Ramos (cell line): ENCODE measurements around the gene KRTAP6-3.

Experiments
- in situ Hi-C: fragments of 300-500 bp; cut with MboI; formaldehyde crosslinking; loops from one replicate; pipeline ENCODE4 v1.14.3; 2022; ENCODE audit warnings: low sequenced_read_pairs; ENCODE audit not compliant: unreplicated experiment

KRTAP6-3 gene

DNA sequence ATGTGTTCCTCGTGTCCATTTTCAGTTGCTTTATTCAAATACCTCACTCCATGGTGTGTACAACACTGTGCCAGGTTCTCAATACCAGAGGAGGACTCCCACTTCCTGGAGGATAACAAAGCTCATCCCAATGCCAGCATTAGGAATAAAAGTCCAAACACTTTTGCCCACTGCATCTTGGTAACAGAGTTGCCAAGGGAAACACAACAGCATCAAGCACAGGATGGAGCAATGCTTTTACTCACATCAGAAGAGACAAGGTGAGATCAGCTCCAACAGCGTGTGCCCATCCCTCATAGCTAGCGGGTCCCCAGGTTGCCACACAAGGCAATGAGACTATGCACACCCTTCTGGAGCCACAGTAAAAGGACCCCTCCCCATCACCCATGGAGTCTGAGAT is 31.1 kb downstream of the KRTAP6-3 start:
- in situ Hi-C loops = no loop called here

DNA sequence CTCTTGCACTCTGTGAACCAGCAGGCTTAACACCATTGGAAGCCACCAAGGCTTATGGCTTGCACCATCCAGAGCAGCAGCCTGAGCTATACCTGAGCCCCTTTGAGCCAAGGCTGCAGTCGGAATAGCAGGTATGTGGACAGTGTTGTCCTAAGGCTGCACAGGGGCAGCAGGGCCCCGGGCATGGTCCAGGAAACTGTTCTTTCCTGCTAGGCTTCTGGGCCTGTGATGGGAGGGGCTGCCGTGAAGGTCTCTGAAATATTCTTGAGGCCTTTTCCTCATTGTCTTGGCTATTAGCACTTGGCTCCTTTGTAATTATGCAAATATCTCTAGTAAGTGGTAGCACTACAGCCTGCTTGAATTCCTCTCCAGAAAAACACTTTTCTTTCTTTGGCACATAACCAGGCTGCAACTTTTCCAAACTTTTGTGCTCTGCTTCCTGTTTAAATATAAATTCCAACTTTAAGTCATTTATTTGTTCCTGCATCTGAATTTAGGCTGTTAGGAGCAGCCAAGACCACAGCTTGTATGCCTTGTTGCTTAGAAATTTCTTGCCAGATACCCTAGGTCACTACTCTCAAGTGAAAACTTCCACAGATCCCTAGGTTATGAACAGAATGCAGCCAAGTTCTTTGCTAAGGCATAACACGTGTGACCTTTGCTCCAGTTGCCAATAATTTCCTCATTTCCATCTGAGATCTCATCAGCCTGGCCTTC is 33.4 kb downstream of the KRTAP6-3 start:
- in situ Hi-C loops = no loop called here

DNA sequence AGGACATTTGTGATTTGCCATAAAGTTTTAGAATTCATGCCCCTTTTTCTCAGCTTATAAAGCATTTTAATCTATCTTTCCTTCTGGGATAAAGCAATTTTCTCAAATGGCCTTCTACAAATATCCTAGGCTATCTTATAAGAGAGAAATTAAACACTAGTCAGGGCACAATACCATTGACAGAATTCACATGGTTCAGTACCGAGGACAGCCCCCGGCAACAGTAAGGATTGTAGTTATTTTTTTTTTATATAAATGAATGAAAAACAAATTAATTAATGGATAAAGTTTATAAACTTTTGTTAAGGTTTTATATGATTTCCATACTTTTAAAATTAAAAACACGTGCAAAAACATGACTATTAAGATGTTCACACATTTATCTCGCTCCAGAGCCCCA is 35.9 kb downstream of the KRTAP6-3 start:
- in situ Hi-C loops = no loop called here

DNA sequence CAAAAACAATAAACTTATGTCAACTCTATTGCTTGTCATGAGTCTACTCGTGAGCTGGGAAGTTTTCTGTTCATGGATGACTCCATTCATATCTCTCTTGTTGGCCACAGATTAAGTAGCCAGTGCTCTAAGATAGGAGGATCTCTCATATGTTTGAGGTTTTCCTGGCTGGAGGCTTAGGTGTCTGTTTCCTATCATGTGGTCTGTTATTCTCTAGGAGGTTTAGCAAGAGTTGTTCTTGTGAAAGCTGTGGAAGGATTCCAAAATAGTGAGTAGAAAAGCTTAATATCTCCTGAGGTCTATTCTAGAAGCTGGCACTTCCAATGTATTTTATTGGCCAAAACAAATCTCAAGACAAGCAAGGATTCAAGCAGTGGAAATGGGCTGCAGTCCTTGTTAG is 37.0 kb downstream of the KRTAP6-3 start:
- in situ Hi-C loops = no loop called here

DNA sequence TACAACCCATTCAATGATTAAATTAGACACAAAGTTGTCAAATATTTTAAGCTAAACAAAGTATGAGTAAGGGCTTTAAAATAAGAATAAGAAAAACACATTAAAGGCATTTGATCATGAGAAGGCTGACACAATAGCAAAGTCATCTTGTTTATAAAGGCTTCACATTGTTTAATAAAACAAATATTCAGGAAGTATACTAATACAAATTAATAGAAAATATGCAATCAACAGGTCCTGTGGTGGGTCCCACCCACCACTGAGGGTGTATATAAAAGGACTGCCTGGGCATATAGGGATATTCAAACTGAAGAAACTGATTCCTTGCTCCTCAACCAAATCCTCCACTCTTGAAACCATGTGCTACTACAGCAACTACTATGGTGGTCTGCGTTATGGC is 42.7 kb downstream of the KRTAP6-3 start, which contains the start of gene KRTAP20-2:
Gene KRTAP20-2, plus strand, starts transcription at position 301 of the 400 bp plus-strand sequence. Its CDS starts 58 bp downstream, at position 359.
- in situ Hi-C loops = no loop called here

DNA sequence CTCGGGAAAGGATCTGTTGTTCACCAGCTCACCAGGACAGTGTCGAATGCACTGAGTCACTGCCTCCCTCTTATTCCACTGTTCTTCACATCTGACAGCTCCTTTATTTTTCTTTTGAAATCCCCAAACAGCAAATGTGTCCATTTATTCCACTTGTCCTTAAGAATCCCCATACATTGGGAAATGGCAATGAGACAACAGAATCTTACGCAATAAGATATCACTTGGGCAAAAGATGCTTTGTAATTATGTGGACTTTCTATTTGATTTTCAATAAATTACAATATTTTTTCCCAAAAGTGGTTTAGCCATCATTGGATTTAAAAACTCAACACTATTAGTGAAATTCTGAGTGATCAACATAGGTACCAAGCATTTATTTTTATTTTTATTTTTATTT is 46.4 kb downstream of the KRTAP6-3 start:
- in situ Hi-C loops = no loop called here

DNA sequence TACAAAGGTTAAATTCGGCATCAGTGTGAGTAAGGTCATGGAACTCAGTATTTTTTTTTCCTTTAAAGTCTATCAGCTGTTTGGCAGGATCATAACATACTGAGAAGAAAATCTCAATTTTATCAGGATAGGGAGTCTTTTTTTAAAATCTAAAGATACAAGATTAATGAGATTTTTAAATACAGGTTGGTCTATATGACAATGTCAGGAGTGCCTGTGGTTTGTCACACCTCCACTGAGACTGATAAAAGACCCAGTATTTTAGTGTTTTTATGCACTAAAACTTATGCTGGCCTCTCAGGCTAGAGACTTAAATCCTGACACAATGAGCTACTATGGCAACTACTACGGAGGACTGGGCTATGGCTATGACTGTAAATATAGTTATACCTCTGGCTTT is 50.3 kb downstream of the KRTAP6-3 start, which contains the start of gene KRTAP20-3:
Gene KRTAP20-3, plus strand, starts transcription at position 301 of the 400 bp plus-strand sequence.
- in situ Hi-C loops = no loop called here
